ENCODE data around the gene SPHK1.

SPHK1 gene

GRCh38 chr17:76415786-76416185 is 31.4 kb downstream of the SPHK1 start:
- ChIA-PET POLR2A (interaction anchor here (0.6 kb wide), 1 partner anchor 16 kb away, joined by 3 read pairs; no protein-coding TSS in a partner anchor), CTCF (no interaction called here)
- TF ChIP-seq FOXM1 (IDR thresholded peaks at IDR 0.05; ENCODE audit: borderline replicate concordance): no peak
- TF ChIP-seq TARDBP (IDR thresholded peaks at IDR 0.05): no peak
- no peak for TF ChIP-seq L3MBTL2 (conservative IDR thresholded peaks at IDR 0.05)
- DNase-seq (ENCODE audit: extremely low spot score): no peak

GRCh38 chr17:76416457-76416856 is 32.0 kb downstream of the SPHK1 start:
- TF ChIP-seq FOXM1 (IDR thresholded peaks at IDR 0.05; ENCODE audit: borderline replicate concordance): no peak
- CTCF ChIA-PET: interaction anchor here (1.6 kb wide), 1 partner anchor 19 kb away, joined by 4 read pairs; no protein-coding TSS in a partner anchor
- POLR2A ChIA-PET: interaction anchor here (0.6 to 1.4 kb wide), 5 partner anchors 19 to 141 kb away, joined by 3 read pairs; no protein-coding TSS in a partner anchor
- no peak for DNase-seq (ENCODE audit: extremely low spot score)

GRCh38 chr17:76416899-76417298 is 32.5 kb downstream of the SPHK1 start:
- POLR2A ChIA-PET: interaction anchor here (0.6 to 1.4 kb wide), 5 partner anchors 18 to 140 kb away, joined by 3 read pairs; no protein-coding TSS in a partner anchor

GRCh38 chr17:76417499-76418143 is 33.2 kb downstream of the SPHK1 start:
- TF ChIP-seq NFRKB (IDR thresholded peaks at IDR 0.05): no peak
- no peak for TF ChIP-seq FOXA1 (IDR thresholded peaks at IDR 0.05)
- POLR2A ChIA-PET: interaction anchor here (0.8 to 1.4 kb wide), 4 partner anchors 18 to 140 kb away, joined by 3 read pairs; no protein-coding TSS in a partner anchor
- CTCF ChIA-PET: interaction anchor here (0.9 to 2.5 kb wide), 3 partner anchors 9 to 89 kb away, joined by 4 to 8 read pairs (median 4); no protein-coding TSS in a partner anchor
- DNase-seq (ENCODE audit: extremely low spot score): no peak

More at GRCh38 chr17:76416899-76417298, 32.5 kb downstream of the SPHK1 start:
- CTCF ChIA-PET: interaction anchor here (0.9 to 2.5 kb wide), 3 partner anchors 8 to 90 kb away, joined by 4 to 8 read pairs (median 4); no protein-coding TSS in a partner anchor
- DNase-seq (ENCODE audit: extremely low spot score): no peak
- TF ChIP-seq ARNT (IDR thresholded peaks at IDR 0.05) (no peak), FOXM1 (IDR thresholded peaks at IDR 0.05; ENCODE audit: borderline replicate concordance) (no peak), FOXA1 (IDR thresholded peaks at IDR 0.05) (no peak), PKNOX1 (IDR thresholded peaks at IDR 0.05) (no peak), LEF1 (IDR thresholded peaks at IDR 0.05; ENCODE audit: borderline replicate concordance) (no peak), ZNF384 (IDR thresholded peaks at IDR 0.05) (no peak), BHLHE40 (IDR thresholded peaks at IDR 0.05; ENCODE audit: borderline replicate concordance) (no peak), NFRKB (IDR thresholded peaks at IDR 0.05) (no peak), TARDBP (IDR thresholded peaks at IDR 0.05) (no peak), FOXK2 (IDR thresholded peaks at IDR 0.05) (no peak), HDGF (IDR thresholded peaks at IDR 0.05; ENCODE audit: borderline replicate concordance) (no peak), CTBP1 (IDR thresholded peaks at IDR 0.05; ENCODE audit: borderline replicate concordance) (no peak), L3MBTL2 (conservative IDR thresholded peaks at IDR 0.05) (no peak), SUZ12 (IDR thresholded peaks at IDR 0.05) (no peak), SP1 (IDR thresholded peaks at IDR 0.05) (no peak), ELF4 (IDR thresholded peaks at IDR 0.05) (no peak)

- ChIA-PET CTCF (interaction anchor here (0.6 to 1.0 kb wide), 2 partner anchors 39 to 88 kb away, joined by 3 read pairs; no protein-coding TSS in a partner anchor), POLR2A (no interaction called here)
- no peak for TF ChIP-seq HDGF (IDR thresholded peaks at IDR 0.05; ENCODE audit: borderline replicate concordance)
- no peak for TF ChIP-seq FOXA1 (IDR thresholded peaks at IDR 0.05)
- no peak for TF ChIP-seq ZNF384 (IDR thresholded peaks at IDR 0.05)
- TF ChIP-seq FOXM1 (IDR thresholded peaks at IDR 0.05; ENCODE audit: borderline replicate concordance): no peak
- no peak for TF ChIP-seq FOXK2 (IDR thresholded peaks at IDR 0.05)
- no peak for TF ChIP-seq TARDBP (IDR thresholded peaks at IDR 0.05)
- no peak for TF ChIP-seq CTBP1 (IDR thresholded peaks at IDR 0.05; ENCODE audit: borderline replicate concordance)
- no peak for TF ChIP-seq L3MBTL2 (conservative IDR thresholded peaks at IDR 0.05)
- no peak for TF ChIP-seq PKNOX1 (IDR thresholded peaks at IDR 0.05)
- no peak for TF ChIP-seq BHLHE40 (IDR thresholded peaks at IDR 0.05; ENCODE audit: borderline replicate concordance)
- TF ChIP-seq SP1 (IDR thresholded peaks at IDR 0.05): no peak
- TF ChIP-seq ELF4 (IDR thresholded peaks at IDR 0.05): no peak
- no peak for TF ChIP-seq LEF1 (IDR thresholded peaks at IDR 0.05; ENCODE audit: borderline replicate concordance)
- no peak for TF ChIP-seq SUZ12 (IDR thresholded peaks at IDR 0.05)
- no peak for TF ChIP-seq NFRKB (IDR thresholded peaks at IDR 0.05)
- TF ChIP-seq ARNT (IDR thresholded peaks at IDR 0.05): no peak
- no peak for DNase-seq (ENCODE audit: extremely low spot score)
These were observed 35.3 kb downstream of the SPHK1 start for GRCh38 chr17:76419576-76420260.

- ChIA-PET POLR2A (no interaction called here), CTCF (interaction anchor here (0.7 to 1.2 kb wide), 3 partner anchors 11 to 88 kb away, joined by 3 to 5 read pairs (median 3); no protein-coding TSS in a partner anchor)
- TF ChIP-seq LEF1 (IDR thresholded peaks at IDR 0.05; ENCODE audit: borderline replicate concordance) (no peak), SUZ12 (IDR thresholded peaks at IDR 0.05) (no peak), ELF4 (IDR thresholded peaks at IDR 0.05) (no peak), BHLHE40 (IDR thresholded peaks at IDR 0.05; ENCODE audit: borderline replicate concordance) (no peak), NFRKB (IDR thresholded peaks at IDR 0.05) (no peak), PKNOX1 (IDR thresholded peaks at IDR 0.05) (no peak), SP1 (IDR thresholded peaks at IDR 0.05) (no peak), TARDBP (IDR thresholded peaks at IDR 0.05) (no peak), L3MBTL2 (conservative IDR thresholded peaks at IDR 0.05) (no peak)
- no peak for DNase-seq (ENCODE audit: extremely low spot score)
These were observed 36.1 kb downstream of the SPHK1 start for GRCh38 chr17:76420356-76421043.
